ENCODE data around the gene PSG2. TPM values are rescaled to one million over a fixed set of nuclear protein-coding genes. Genes with fewer than 3 reads are reported as not detected.

Gene PSG2
- total RNA-seq, 1 experiment from 2014 or later = not detected

- no peaks in the 10 kb centered on the region for H3K79me2 ChIP-seq (ENCODE audit: insufficient read depth, low read length)
- H2AFZ ChIP-seq (ENCODE audit: low read length) = no peak overlapping the region
- no peaks in the 10 kb centered on the region for H3K4me1 Mint-ChIP-seq
- H2AK5ac ChIP-seq (ENCODE audit: insufficient read length, low read length) = no peak overlapping the region
- H3K27ac Mint-ChIP-seq = no peak overlapping the region
- H3K4me3 Mint-ChIP-seq = no peak overlapping the region
- no peak overlapping the region for H3T11ph ChIP-seq (ENCODE audit: low read length)
- no peak overlapping the region for H2BK20ac ChIP-seq (ENCODE audit: low read depth, low read length, poor library complexity, severe bottlenecking)
- H4K20me1 ChIP-seq (ENCODE audit: control insufficient read depth, insufficient read depth, insufficient read length) = no peaks in the 10 kb centered on the region
- no peak overlapping the region for H2BK120ac ChIP-seq (ENCODE audit: low read depth, low read length, poor library complexity, severe bottlenecking)
- no peak overlapping the region for H3K18ac ChIP-seq (ENCODE audit: insufficient read length, low read depth, low read length)
- H3K9me3 ChIP-seq (ENCODE audit: control insufficient read depth, low read depth, low read length) = peaks cover 69% of the 10 kb centered on the region
- no peaks in the 10 kb centered on the region for H3K79me1 ChIP-seq (ENCODE audit: insufficient read depth, low read depth, low read length, poor library complexity, severe bottlenecking)
- no peak overlapping the region for H3K56ac ChIP-seq (ENCODE audit: insufficient read length, low read depth, low read length)
- no peak overlapping the region for H3K14ac ChIP-seq (ENCODE audit: insufficient read depth, low read length)
- peaks cover 4 to 28% (median 5%) of the 10 kb centered on the region in 3 experiments; a peak in 5 of 7 replicates for H3K36me3 Mint-ChIP-seq (ENCODE audit: insufficient read depth in 1 of 3, low read depth in 3 of 3)
- H3K23ac ChIP-seq (ENCODE audit: insufficient read length, low read depth, low read length) = no peak overlapping the region
- no peak for DNase-seq
- no peak for TF ChIP-seq CTCF (conservative IDR thresholded peaks at IDR 0.05)
- no peak overlapping the region for H2BK5ac ChIP-seq (ENCODE audit: insufficient read length, low read length)
- no peak overlapping the region for H3K27ac ChIP-seq (ENCODE audit: insufficient read length, low read depth, low read length)
- no peak overlapping the region for H2BK12ac ChIP-seq (ENCODE audit: insufficient read length, low read depth, low read length)
- H3K4ac ChIP-seq (ENCODE audit: low read depth, low read length) = no peak overlapping the region
- no peak overlapping the region for H4K91ac ChIP-seq (ENCODE audit: insufficient read length, low read depth, low read length)
- no peak overlapping the region for H3K4me2 ChIP-seq (ENCODE audit: insufficient read depth, insufficient read length, low read length)
- no peaks in the 10 kb centered on the region for H3K27me3 Mint-ChIP-seq (ENCODE audit: low read depth)
- no peaks in the 10 kb centered on the region for H3K23me2 ChIP-seq (ENCODE audit: insufficient read length, low read depth, low read length, poor library complexity, severe bottlenecking)
- no peak overlapping the region for H4K5ac ChIP-seq (ENCODE audit: insufficient read length, low read depth, low read length)
- H3K27me3 ChIP-seq (ENCODE audit: insufficient read depth, low read length) = no peaks in the 10 kb centered on the region
- peaks cover 86 to 89% of the 10 kb centered on the region in 2 experiments for H3K9me3 Mint-ChIP-seq
- no peaks in the 10 kb centered on the region for H3K4me1 ChIP-seq (ENCODE audit: insufficient read depth, low read length)
- H2BK15ac ChIP-seq (ENCODE audit: low read depth, low read length) = no peak overlapping the region
- H3K9ac ChIP-seq (ENCODE audit: extremely low read depth, insufficient read length, low read length) = no peak overlapping the region
- no peak overlapping the region for H4K8ac ChIP-seq (replicated peaks; ENCODE audit: insufficient read length, low read depth, low read length)
- WGBS (ENCODE audit: extremely low coverage, insufficient read length, low lambda C conversion rate) = no CpG with 5 or more reads among the region's 4 CpGs
These were observed 44.2 kb upstream of the PSG2 start for GRCh38 chr19:43126720-43127119.
